ENCODE data around the gene ZCCHC7.

ZCCHC7 gene

GRCh38 chr9:37126214-37126788, 5.9 kb downstream of the ZCCHC7 start:
- H3K27me3 ChIP-seq (ENCODE audit: control insufficient read depth in 1 of 2, insufficient read depth in 2 of 2, low read length in 2 of 2): no peaks in the 10 kb centered on the region

GRCh38 chr9:37127018-37127417, 6.6 kb downstream of the ZCCHC7 start:
- Histone ChIP-seq H3K36me3 (ENCODE audit: insufficient read depth, low read length) (peaks cover 10% of the 10 kb centered on the region), H3K27me3 (ENCODE audit: control insufficient read depth in 1 of 2, insufficient read depth in 2 of 2, low read length in 2 of 2) (no peaks in the 10 kb centered on the region), H3K4me3 (ENCODE audit: low read depth in 1 of 2, low read length in 2 of 2) (no peak overlapping the region), H3K4me1 (ENCODE audit: insufficient read depth, low read length) (no peaks in the 10 kb centered on the region), H3K27ac (ENCODE audit: low read depth, low read length) (no peak overlapping the region), H3K9me3 (ENCODE audit: low read length) (no peaks in the 10 kb centered on the region), H3K9ac (ENCODE audit: low read length) (no peak overlapping the region)

More at GRCh38 chr9:37126214-37126788, 5.9 kb downstream of the ZCCHC7 start:
- H3K9me3 ChIP-seq (ENCODE audit: low read length): no peaks in the 10 kb centered on the region
- no peak overlapping the region for H3K9ac ChIP-seq (ENCODE audit: low read length)
- H3K4me1 ChIP-seq (ENCODE audit: insufficient read depth, low read length): no peaks in the 10 kb centered on the region
- H3K36me3 ChIP-seq (ENCODE audit: insufficient read depth, low read length): peaks cover 10% of the 10 kb centered on the region
- no peak overlapping the region for H3K4me3 ChIP-seq (ENCODE audit: low read depth in 1 of 2, low read length in 2 of 2)
- no peak overlapping the region for H3K27ac ChIP-seq (ENCODE audit: low read depth, low read length)

DNA sequence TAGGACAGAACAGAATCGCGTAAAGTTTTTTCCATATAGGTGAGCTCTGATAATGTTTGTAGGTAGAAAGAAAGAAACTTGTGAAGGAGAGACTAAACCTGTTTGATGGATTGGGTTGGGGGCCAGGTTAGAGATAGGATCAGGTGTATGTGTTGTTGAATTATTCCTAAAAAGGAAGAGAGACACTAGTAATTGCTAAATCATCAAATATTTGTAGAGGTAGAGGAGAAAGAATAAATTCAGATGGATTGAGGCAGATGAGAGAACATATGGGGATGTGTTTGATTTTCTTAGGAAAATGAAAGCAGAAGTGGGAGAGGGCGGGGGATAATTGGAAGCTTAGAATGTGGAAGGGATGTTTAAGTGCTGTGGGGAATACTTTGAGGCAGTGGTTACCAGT, 7.7 kb downstream of the ZCCHC7 start:
- Histone ChIP-seq H3K4me3 (ENCODE audit: low read depth in 1 of 2, low read length in 2 of 2) (no peak overlapping the region), H3K36me3 (ENCODE audit: insufficient read depth, low read length) (peaks cover 10% of the 10 kb centered on the region), H3K27me3 (ENCODE audit: control insufficient read depth in 1 of 2, insufficient read depth in 2 of 2, low read length in 2 of 2) (no peaks in the 10 kb centered on the region), H3K9me3 (ENCODE audit: low read length) (no peaks in the 10 kb centered on the region), H3K9ac (ENCODE audit: low read length) (no peak overlapping the region), H3K27ac (ENCODE audit: low read depth, low read length) (no peak overlapping the region), H3K4me1 (ENCODE audit: insufficient read depth, low read length) (no peaks in the 10 kb centered on the region)

GRCh38 chr9:37134166-37134565, 13.8 kb downstream of the ZCCHC7 start:
- peaks cover 9% of the 10 kb centered on the region for H3K4me1 ChIP-seq (ENCODE audit: insufficient read depth, low read length)
- H3K4me3 ChIP-seq (ENCODE audit: low read depth in 1 of 2, low read length in 2 of 2): no peak overlapping the region
- H3K9ac ChIP-seq (ENCODE audit: low read length): no peak overlapping the region
- H3K27me3 ChIP-seq (ENCODE audit: control insufficient read depth in 1 of 2, insufficient read depth in 2 of 2, low read length in 2 of 2): no peaks in the 10 kb centered on the region
- H3K27ac ChIP-seq (ENCODE audit: low read depth, low read length): no peak overlapping the region
- H3K9me3 ChIP-seq (ENCODE audit: low read length): no peaks in the 10 kb centered on the region
- peaks cover 4% of the 10 kb centered on the region for H3K36me3 ChIP-seq (ENCODE audit: insufficient read depth, low read length)

DNA sequence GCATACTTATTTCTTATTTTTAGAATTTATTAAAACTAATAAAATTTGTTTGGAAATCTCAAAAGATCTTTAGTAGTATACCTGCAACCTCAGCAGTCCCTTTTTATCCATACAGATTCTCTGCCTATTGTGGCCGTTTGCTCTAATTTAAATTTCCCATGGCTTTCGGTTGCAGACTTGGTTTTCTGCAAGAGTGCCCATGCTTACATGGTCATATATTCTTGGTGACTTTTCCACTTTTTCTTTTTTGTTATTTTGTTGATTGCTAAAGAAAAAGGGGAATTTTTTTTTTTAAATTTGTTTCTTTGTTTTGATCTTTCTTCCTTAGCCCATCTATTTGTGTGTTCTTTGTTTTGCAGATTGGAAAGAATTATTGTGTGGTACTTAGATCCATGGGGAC, 20.6 kb downstream of the ZCCHC7 start:
- peaks cover 9% of the 10 kb centered on the region for H3K4me1 ChIP-seq (ENCODE audit: insufficient read depth, low read length)
- peaks cover 4% of the 10 kb centered on the region for H3K36me3 ChIP-seq (ENCODE audit: insufficient read depth, low read length)
- H3K27me3 ChIP-seq (ENCODE audit: control insufficient read depth in 1 of 2, insufficient read depth in 2 of 2, low read length in 2 of 2): no peaks in the 10 kb centered on the region
- H3K27ac ChIP-seq (ENCODE audit: low read depth, low read length): no peak overlapping the region
- no peaks in the 10 kb centered on the region for H3K9me3 ChIP-seq (ENCODE audit: low read length)
- H3K4me3 ChIP-seq (ENCODE audit: low read depth in 1 of 2, low read length in 2 of 2): no peak overlapping the region
- no peak overlapping the region for H3K9ac ChIP-seq (ENCODE audit: low read length)

DNA sequence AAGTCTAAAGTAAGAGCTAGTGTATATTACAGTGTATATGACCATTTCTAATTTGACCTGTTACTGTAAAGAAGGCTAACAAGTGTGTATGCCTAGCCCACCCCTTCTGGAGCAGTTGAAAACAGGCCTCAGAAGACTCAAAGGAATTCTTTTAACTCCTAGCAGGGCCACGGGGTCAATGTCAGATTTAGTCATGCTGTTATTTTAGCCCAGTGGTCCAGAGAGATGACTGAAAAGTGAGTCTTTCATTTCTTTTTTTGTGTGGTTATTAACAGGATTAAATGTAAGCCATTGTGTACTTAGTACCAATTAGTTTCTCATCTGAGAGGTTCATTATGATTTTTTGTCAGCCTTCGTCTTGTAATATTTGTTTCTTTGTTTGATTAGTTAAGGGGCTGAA, 24.4 kb downstream of the ZCCHC7 start:
- Histone ChIP-seq H3K9ac (ENCODE audit: low read length) (no peak overlapping the region), H3K27me3 (ENCODE audit: control insufficient read depth in 1 of 2, insufficient read depth in 2 of 2, low read length in 2 of 2) (no peaks in the 10 kb centered on the region), H3K36me3 (ENCODE audit: insufficient read depth, low read length) (no peaks in the 10 kb centered on the region), H3K27ac (ENCODE audit: low read depth, low read length) (no peak overlapping the region), H3K4me1 (ENCODE audit: insufficient read depth, low read length) (no peaks in the 10 kb centered on the region), H3K4me3 (ENCODE audit: low read depth in 1 of 2, low read length in 2 of 2) (no peak overlapping the region), H3K9me3 (ENCODE audit: low read length) (no peaks in the 10 kb centered on the region)

DNA sequence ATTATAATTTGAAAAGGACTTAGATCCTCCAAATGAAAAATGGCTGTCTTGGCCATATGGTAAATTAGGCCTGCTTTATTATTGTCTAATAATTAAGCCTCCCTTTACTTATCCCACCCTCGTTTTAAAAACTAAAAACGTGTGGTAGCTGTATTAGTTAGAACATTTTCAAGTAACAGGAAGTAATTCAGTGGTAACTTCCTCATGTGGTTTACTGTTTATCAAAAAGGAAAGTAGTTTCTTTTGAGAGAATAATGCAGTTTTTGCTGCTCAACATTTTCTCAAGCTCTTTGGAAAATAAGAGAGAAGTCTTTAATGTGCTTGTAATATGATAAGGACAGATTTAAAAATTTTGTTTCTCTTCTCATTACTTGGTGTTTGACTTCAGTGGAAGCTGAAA, 26.0 kb downstream of the ZCCHC7 start:
- Histone ChIP-seq H3K36me3 (ENCODE audit: insufficient read depth, low read length) (no peaks in the 10 kb centered on the region), H3K27me3 (ENCODE audit: control insufficient read depth in 1 of 2, insufficient read depth in 2 of 2, low read length in 2 of 2) (no peaks in the 10 kb centered on the region), H3K4me1 (ENCODE audit: insufficient read depth, low read length) (no peaks in the 10 kb centered on the region), H3K27ac (ENCODE audit: low read depth, low read length) (no peak overlapping the region), H3K9me3 (ENCODE audit: low read length) (no peaks in the 10 kb centered on the region), H3K9ac (ENCODE audit: low read length) (no peak overlapping the region), H3K4me3 (ENCODE audit: low read depth in 1 of 2, low read length in 2 of 2) (no peak overlapping the region)

GRCh38 chr9:37148181-37148580, 27.8 kb downstream of the ZCCHC7 start:
- Histone ChIP-seq H3K4me3 (ENCODE audit: low read depth in 1 of 2, low read length in 2 of 2) (no peak overlapping the region), H3K27ac (ENCODE audit: low read depth, low read length) (no peak overlapping the region), H3K4me1 (ENCODE audit: insufficient read depth, low read length) (no peaks in the 10 kb centered on the region), H3K36me3 (ENCODE audit: insufficient read depth, low read length) (no peaks in the 10 kb centered on the region), H3K27me3 (ENCODE audit: control insufficient read depth in 1 of 2, insufficient read depth in 2 of 2, low read length in 2 of 2) (no peaks in the 10 kb centered on the region), H3K9ac (ENCODE audit: low read length) (no peak overlapping the region), H3K9me3 (ENCODE audit: low read length) (no peaks in the 10 kb centered on the region)

GRCh38 chr9:37149666-37150308, 29.4 kb downstream of the ZCCHC7 start:
- Histone ChIP-seq H3K4me1 (ENCODE audit: insufficient read depth, low read length) (no peaks in the 10 kb centered on the region), H3K9ac (ENCODE audit: low read length) (no peak overlapping the region), H3K27ac (ENCODE audit: low read depth, low read length) (no peak overlapping the region)

DNA sequence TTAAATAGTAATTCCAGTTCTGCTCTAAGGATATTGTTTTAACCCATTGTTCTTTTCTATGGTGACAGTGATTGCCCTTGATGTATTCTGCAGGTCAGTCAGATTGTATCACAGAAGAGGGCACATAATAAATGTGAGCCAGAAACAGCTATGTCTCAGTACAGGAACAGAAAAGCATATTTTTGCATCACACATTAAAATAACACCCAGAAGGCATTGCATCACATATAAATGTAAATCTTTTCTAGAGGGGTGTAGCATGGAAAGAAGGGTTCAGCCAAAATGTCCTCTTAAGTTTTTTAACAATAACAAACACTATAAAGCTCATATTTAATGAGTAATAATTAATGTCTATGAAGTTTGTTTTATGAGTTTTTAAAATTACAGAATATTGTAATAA, 30.0 kb downstream of the ZCCHC7 start:
- Histone ChIP-seq H3K27me3 (ENCODE audit: control insufficient read depth in 1 of 2, insufficient read depth in 2 of 2, low read length in 2 of 2) (no peaks in the 10 kb centered on the region), H3K27ac (ENCODE audit: low read depth, low read length) (no peak overlapping the region), H3K36me3 (ENCODE audit: insufficient read depth, low read length) (no peaks in the 10 kb centered on the region), H3K9ac (ENCODE audit: low read length) (no peak overlapping the region), H3K9me3 (ENCODE audit: low read length) (no peaks in the 10 kb centered on the region), H3K4me3 (ENCODE audit: low read depth in 1 of 2, low read length in 2 of 2) (no peak overlapping the region), H3K4me1 (ENCODE audit: insufficient read depth, low read length) (no peaks in the 10 kb centered on the region)

More at GRCh38 chr9:37149666-37150308, 29.4 kb downstream of the ZCCHC7 start:
- H3K36me3 ChIP-seq (ENCODE audit: insufficient read depth, low read length): no peaks in the 10 kb centered on the region
- H3K4me3 ChIP-seq (ENCODE audit: low read depth in 1 of 2, low read length in 2 of 2): no peak overlapping the region
- no peaks in the 10 kb centered on the region for H3K9me3 ChIP-seq (ENCODE audit: low read length)
- no peaks in the 10 kb centered on the region for H3K27me3 ChIP-seq (ENCODE audit: control insufficient read depth in 1 of 2, insufficient read depth in 2 of 2, low read length in 2 of 2)

- Histone ChIP-seq H3K9me3 (ENCODE audit: low read length) (no peaks in the 10 kb centered on the region), H3K9ac (ENCODE audit: low read length) (no peak overlapping the region), H3K36me3 (ENCODE audit: insufficient read depth, low read length) (no peaks in the 10 kb centered on the region), H3K27me3 (ENCODE audit: control insufficient read depth in 1 of 2, insufficient read depth in 2 of 2, low read length in 2 of 2) (no peaks in the 10 kb centered on the region), H3K4me1 (ENCODE audit: insufficient read depth, low read length) (no peaks in the 10 kb centered on the region), H3K27ac (ENCODE audit: low read depth, low read length) (no peak overlapping the region), H3K4me3 (ENCODE audit: low read depth in 1 of 2, low read length in 2 of 2) (no peak overlapping the region)
These were observed 31.4 kb downstream of the ZCCHC7 start for GRCh38 chr9:37151812-37152211.

GRCh38 chr9:37152365-37152764, 32.0 kb downstream of the ZCCHC7 start:
- Histone ChIP-seq H3K27me3 (ENCODE audit: control insufficient read depth in 1 of 2, insufficient read depth in 2 of 2, low read length in 2 of 2) (no peaks in the 10 kb centered on the region), H3K4me3 (ENCODE audit: low read depth in 1 of 2, low read length in 2 of 2) (no peak overlapping the region), H3K36me3 (ENCODE audit: insufficient read depth, low read length) (no peaks in the 10 kb centered on the region), H3K4me1 (ENCODE audit: insufficient read depth, low read length) (no peaks in the 10 kb centered on the region), H3K9ac (ENCODE audit: low read length) (no peak overlapping the region), H3K27ac (ENCODE audit: low read depth, low read length) (no peak overlapping the region), H3K9me3 (ENCODE audit: low read length) (no peaks in the 10 kb centered on the region)
